Stomach smooth muscle (tissue), 2 donors: Measurements from ENCODE around the gene PAPPA2.

Experiments
- H3K27ac ChIP-seq: one replicate; pipeline ENCODE4 v1.7.0; 2013; ENCODE audit warnings: mild to moderate bottlenecking, low read length, inconsistent platforms
- H3K27me3 ChIP-seq, 2 donors: one replicate each; pipeline ENCODE4 v1.7.0; 2013; ENCODE audit warnings: low read length in 2 of 2; ENCODE audit not compliant: insufficient read depth in 2 of 2, control insufficient read depth in 1 of 2
- H3K36me3 ChIP-seq, 2 donors: one replicate each; pipeline ENCODE4 v1.7.0; 2013; ENCODE audit warnings: low read length in 2 of 2; ENCODE audit not compliant: control insufficient read depth in 2 of 2, insufficient read depth in 2 of 2
- H3K4me1 ChIP-seq: one replicate; pipeline ENCODE4 v1.7.0; 2013; ENCODE audit warnings: low read length; ENCODE audit not compliant: control insufficient read depth, insufficient read depth
- H3K4me3 ChIP-seq, 2 donors: one replicate each; pipeline ENCODE4 v1.7.0; 2013; ENCODE audit warnings: low read length in 2 of 2
- H3K9ac ChIP-seq, 2 donors: one replicate each; pipeline ENCODE4 v1.7.0; 2013; ENCODE audit warnings: low read length in 2 of 2, mild to moderate bottlenecking in 1 of 2
- H3K9me3 ChIP-seq, 2 donors: one replicate each; pipeline ENCODE4 v1.7.0; 2013; ENCODE audit warnings: low read length in 2 of 2; ENCODE audit not compliant: control insufficient read depth in 2 of 2
- donor health status: healthy.
- donor health status: Pancreatic carcinoma.

Gene PAPPA2

GRCh38 chr1:176719447-176719846 is 256.5 kb downstream of the PAPPA2 start:
- no peaks in the 10 kb centered on the region for H3K9me3 ChIP-seq
- H3K27me3 ChIP-seq = no peaks in the 10 kb centered on the region
- H3K9ac ChIP-seq = no peak overlapping the region
- no peak overlapping the region for H3K27ac ChIP-seq
- H3K36me3 ChIP-seq = no peaks in the 10 kb centered on the region
- H3K4me3 ChIP-seq = no peak overlapping the region
- H3K4me1 ChIP-seq = peaks cover 3% of the 10 kb centered on the region

GRCh38 chr1:176720838-176721237 is 257.9 kb downstream of the PAPPA2 start:
- Histone ChIP-seq H3K27ac (no peak overlapping the region), H3K4me1 (peaks cover 3% of the 10 kb centered on the region), H3K9me3 (no peaks in the 10 kb centered on the region), H3K36me3 (no peaks in the 10 kb centered on the region), H3K9ac (no peak overlapping the region), H3K4me3 (no peak overlapping the region), H3K27me3 (no peaks in the 10 kb centered on the region)

GRCh38 chr1:176733661-176734060 is 270.7 kb downstream of the PAPPA2 start:
- no peaks in the 10 kb centered on the region for H3K27me3 ChIP-seq
- H3K9me3 ChIP-seq = no peaks in the 10 kb centered on the region
- no peak overlapping the region for H3K9ac ChIP-seq
- H3K4me3 ChIP-seq = no peak overlapping the region
- peaks cover 3% of the 10 kb centered on the region for H3K4me1 ChIP-seq
- H3K36me3 ChIP-seq = no peaks in the 10 kb centered on the region
- H3K27ac ChIP-seq = no peak overlapping the region

GRCh38 chr1:176735201-176735600 is 272.2 kb downstream of the PAPPA2 start:
- Histone ChIP-seq H3K36me3 (no peaks in the 10 kb centered on the region), H3K4me3 (no peak overlapping the region), H3K27ac (no peak overlapping the region), H3K27me3 (no peaks in the 10 kb centered on the region), H3K9me3 (no peaks in the 10 kb centered on the region), H3K4me1 (peaks cover 3% of the 10 kb centered on the region), H3K9ac (no peak overlapping the region)

- Histone ChIP-seq H3K4me3 (no peak overlapping the region), H3K27me3 (no peaks in the 10 kb centered on the region), H3K27ac (no peak overlapping the region), H3K9me3 (no peaks in the 10 kb centered on the region), H3K4me1 (peaks cover 3% of the 10 kb centered on the region), H3K9ac (no peak overlapping the region), H3K36me3 (no peaks in the 10 kb centered on the region)
Measured at GRCh38 chr1:176736015-176736414, 273.0 kb downstream of the PAPPA2 start.

- Histone ChIP-seq H3K9me3 (peaks cover 0 to 4% of the 10 kb centered on the region in 2 donors), H3K27me3 (no peaks in the 10 kb centered on the region), H3K36me3 (no peaks in the 10 kb centered on the region), H3K4me3 (no peak overlapping the region), H3K4me1 (no peaks in the 10 kb centered on the region), H3K27ac (no peak overlapping the region), H3K9ac (no peak overlapping the region)
Measured at GRCh38 chr1:176741181-176741580, 278.2 kb downstream of the PAPPA2 start.

- no peaks in the 10 kb centered on the region for H3K4me1 ChIP-seq
- H3K4me3 ChIP-seq = no peak overlapping the region
- no peak overlapping the region for H3K9ac ChIP-seq
- peaks cover 0 to 4% of the 10 kb centered on the region in 2 donors for H3K9me3 ChIP-seq
- H3K36me3 ChIP-seq = no peaks in the 10 kb centered on the region
- no peaks in the 10 kb centered on the region for H3K27me3 ChIP-seq
- H3K27ac ChIP-seq = no peak overlapping the region
Measured at GRCh38 chr1:176742322-176742721, 279.3 kb downstream of the PAPPA2 start.

- Histone ChIP-seq H3K9me3 (peaks cover 0 to 4% of the 10 kb centered on the region in 2 donors), H3K27ac (no peak overlapping the region), H3K36me3 (no peaks in the 10 kb centered on the region), H3K4me3 (no peak overlapping the region), H3K4me1 (no peaks in the 10 kb centered on the region), H3K9ac (no peak overlapping the region), H3K27me3 (no peaks in the 10 kb centered on the region)
Measured at GRCh38 chr1:176744142-176744541, 281.2 kb downstream of the PAPPA2 start.

- Histone ChIP-seq H3K4me3 (no peak overlapping the region), H3K27ac (no peak overlapping the region), H3K9ac (no peak overlapping the region), H3K9me3 (peaks cover 0 to 4% of the 10 kb centered on the region in 2 donors), H3K4me1 (no peaks in the 10 kb centered on the region), H3K27me3 (no peaks in the 10 kb centered on the region), H3K36me3 (no peaks in the 10 kb centered on the region)
Measured at GRCh38 chr1:176745945-176746344, 283.0 kb downstream of the PAPPA2 start.

- H3K36me3 ChIP-seq = no peaks in the 10 kb centered on the region
- no peak overlapping the region for H3K27ac ChIP-seq
- no peaks in the 10 kb centered on the region for H3K4me1 ChIP-seq
- H3K9me3 ChIP-seq = no peaks in the 10 kb centered on the region
- no peak overlapping the region for H3K4me3 ChIP-seq
- no peaks in the 10 kb centered on the region for H3K27me3 ChIP-seq
- no peak overlapping the region for H3K9ac ChIP-seq
Measured at GRCh38 chr1:176752505-176752904, 289.5 kb downstream of the PAPPA2 start.

- no peaks in the 10 kb centered on the region for H3K27me3 ChIP-seq
- no peaks in the 10 kb centered on the region for H3K36me3 ChIP-seq
Measured at GRCh38 chr1:176754676-176755075, 291.7 kb downstream of the PAPPA2 start.

More at GRCh38 chr1:176754676-176755075, 291.7 kb downstream of the PAPPA2 start:
- H3K9ac ChIP-seq = no peak overlapping the region
- no peak overlapping the region for H3K27ac ChIP-seq
- no peak overlapping the region for H3K4me3 ChIP-seq
- H3K4me1 ChIP-seq = no peaks in the 10 kb centered on the region
- no peaks in the 10 kb centered on the region for H3K9me3 ChIP-seq
